Measurements from ENCODE around the gene ZNHIT6. TPM values are rescaled to one million over a fixed set of nuclear protein-coding genes. Genes with fewer than 3 reads are reported as not detected.

ZNHIT6 gene
- total RNA-seq, 2 experiments from 2014 or later, result 14.5 to 24.5 TPM

- Histone ChIP-seq H3K9me3 (ENCODE audit: low read length) (no peaks in the 10 kb centered on the region), H3K4me2 (ENCODE audit: low read length) (no peak overlapping the region), H2AFZ (ENCODE audit: low read length) (no peak overlapping the region), H3K27ac (ENCODE audit: low read depth, low read length, poor library complexity, severe bottlenecking) (no peak overlapping the region), H3K4me1 (ENCODE audit: insufficient read depth, low read length, poor library complexity, severe bottlenecking) (peaks cover 6% of the 10 kb centered on the region), H4K20me1 (ENCODE audit: insufficient read depth, low read length) (no peaks in the 10 kb centered on the region), H3K9me2 (ENCODE audit: insufficient read depth, low read length) (no peaks in the 10 kb centered on the region), H3K4me3 (ENCODE audit: low read depth, low read length, poor library complexity, severe bottlenecking) (no peak overlapping the region), H3K36me3 (ENCODE audit: insufficient read depth, low read length) (peaks cover 62% of the 10 kb centered on the region), H3K79me2 (ENCODE audit: insufficient read depth, low read depth, low read length) (no peaks in the 10 kb centered on the region)
- POLR2A ChIA-PET, result interaction anchor here (0.5 to 1.0 kb wide), 5 partner anchors 26 to 749 kb away, joined by 3 read pairs; no protein-coding TSS in a partner anchor
- DNase-seq (ENCODE audit: low spot score), result no peak
- no peak for TF ChIP-seq EZH2phosphoT487 (IDR thresholded peaks at IDR 0.05; ENCODE audit: borderline replicate concordance, low read depth, low read length)
- TF ChIP-seq, protein P1, sequence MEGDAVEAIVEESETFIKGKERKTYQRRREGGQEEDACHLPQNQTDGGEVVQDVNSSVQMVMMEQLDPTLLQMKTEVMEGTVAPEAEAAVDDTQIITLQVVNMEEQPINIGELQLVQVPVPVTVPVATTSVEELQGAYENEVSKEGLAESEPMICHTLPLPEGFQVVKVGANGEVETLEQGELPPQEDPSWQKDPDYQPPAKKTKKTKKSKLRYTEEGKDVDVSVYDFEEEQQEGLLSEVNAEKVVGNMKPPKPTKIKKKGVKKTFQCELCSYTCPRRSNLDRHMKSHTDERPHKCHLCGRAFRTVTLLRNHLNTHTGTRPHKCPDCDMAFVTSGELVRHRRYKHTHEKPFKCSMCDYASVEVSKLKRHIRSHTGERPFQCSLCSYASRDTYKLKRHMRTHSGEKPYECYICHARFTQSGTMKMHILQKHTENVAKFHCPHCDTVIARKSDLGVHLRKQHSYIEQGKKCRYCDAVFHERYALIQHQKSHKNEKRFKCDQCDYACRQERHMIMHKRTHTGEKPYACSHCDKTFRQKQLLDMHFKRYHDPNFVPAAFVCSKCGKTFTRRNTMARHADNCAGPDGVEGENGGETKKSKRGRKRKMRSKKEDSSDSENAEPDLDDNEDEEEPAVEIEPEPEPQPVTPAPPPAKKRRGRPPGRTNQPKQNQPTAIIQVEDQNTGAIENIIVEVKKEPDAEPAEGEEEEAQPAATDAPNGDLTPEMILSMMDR (conservative IDR thresholded peaks at IDR 0.05; ENCODE audit: low read length), result no peak
- no TSS peak for BruUV-seq (replicated peaks)
- CTCF ChIA-PET (ENCODE audit: unreplicated experiment), result no interaction called here
- intact Hi-C loops (cut with micrococcal nuclease; ENCODE audit: unreplicated experiment), result no loop called here
These were observed 49.1 kb downstream of the ZNHIT6 start for GRCh38 chr1:85659174-85659573.

DNA sequence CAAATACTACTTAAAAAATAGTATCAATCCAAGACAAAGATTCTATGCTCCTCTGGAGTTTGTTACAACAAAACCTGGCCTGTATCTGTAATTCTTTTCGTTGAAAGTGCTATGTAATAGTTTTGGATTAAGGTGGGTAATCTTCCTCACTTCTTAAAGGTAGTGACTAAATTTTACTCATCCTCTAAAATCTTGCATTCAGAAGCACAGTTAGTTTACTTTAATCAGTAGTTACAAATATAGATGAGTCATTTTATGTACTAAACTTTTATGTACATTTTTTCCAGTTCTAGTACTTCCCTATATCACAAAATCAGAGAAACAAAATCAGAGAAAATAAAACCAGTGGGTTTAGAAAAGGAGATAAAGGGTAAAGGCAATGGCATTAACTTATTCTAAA, 51.3 kb downstream of the ZNHIT6 start:
- intact Hi-C loops (cut with micrococcal nuclease; ENCODE audit: unreplicated experiment), result no loop called here
- TF ChIP-seq EZH2phosphoT487 (IDR thresholded peaks at IDR 0.05; ENCODE audit: borderline replicate concordance, low read depth, low read length), result no peak
- TF ChIP-seq, protein P1 (conservative IDR thresholded peaks at IDR 0.05; ENCODE audit: low read length), result no peak
- ChIA-PET POLR2A (interaction anchor here (0.7 to 1.1 kb wide), 3 partner anchors 21 to 62 kb away, joined by 3 read pairs; no protein-coding TSS in a partner anchor), CTCF (ENCODE audit: unreplicated experiment) (no interaction called here)
- Histone ChIP-seq H3K27ac (ENCODE audit: low read depth, low read length, poor library complexity, severe bottlenecking) (no peak overlapping the region), H3K79me2 (ENCODE audit: insufficient read depth, low read depth, low read length) (no peaks in the 10 kb centered on the region), H3K9me2 (ENCODE audit: insufficient read depth, low read length) (no peaks in the 10 kb centered on the region), H3K4me3 (ENCODE audit: low read depth, low read length, poor library complexity, severe bottlenecking) (no peak overlapping the region), H3K36me3 (ENCODE audit: insufficient read depth, low read length) (peaks cover 72% of the 10 kb centered on the region), H3K4me2 (ENCODE audit: low read length) (no peak overlapping the region), H2AFZ (ENCODE audit: low read length) (no peak overlapping the region), H3K4me1 (ENCODE audit: insufficient read depth, low read length, poor library complexity, severe bottlenecking) (peaks cover 3% of the 10 kb centered on the region), H4K20me1 (ENCODE audit: insufficient read depth, low read length) (no peaks in the 10 kb centered on the region), H3K9me3 (ENCODE audit: low read length) (no peaks in the 10 kb centered on the region)
- no peak for DNase-seq (ENCODE audit: low spot score)
- no TSS peak for BruUV-seq (replicated peaks)

DNA sequence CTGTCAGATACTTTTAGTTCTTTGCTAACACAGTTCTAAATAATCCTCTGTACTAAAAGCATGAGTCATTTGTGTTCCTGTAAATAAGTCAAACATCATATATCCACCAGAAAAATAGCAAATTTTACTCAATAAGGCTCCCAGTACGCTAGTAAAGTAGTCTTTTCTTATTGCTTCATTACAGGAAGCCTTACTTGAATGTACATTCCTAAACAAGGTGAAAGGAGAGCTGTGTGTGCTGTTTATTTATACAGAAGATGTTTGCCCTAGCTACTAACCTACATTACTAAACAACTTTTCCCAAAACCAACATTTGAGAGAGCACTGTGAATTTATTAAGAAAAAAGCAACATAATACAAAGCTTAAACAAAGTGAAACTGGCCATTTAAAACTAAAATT, 52.0 kb downstream of the ZNHIT6 start:
- ChIA-PET POLR2A (interaction anchor here (1.0 kb wide), 1 partner anchor 57 kb away, joined by 3 read pairs; no protein-coding TSS in a partner anchor), CTCF (ENCODE audit: unreplicated experiment) (no interaction called here)
- Histone ChIP-seq H3K4me2 (ENCODE audit: low read length) (no peak overlapping the region), H3K36me3 (ENCODE audit: insufficient read depth, low read length) (peaks cover 72% of the 10 kb centered on the region), H3K4me3 (ENCODE audit: low read depth, low read length, poor library complexity, severe bottlenecking) (no peak overlapping the region), H2AFZ (ENCODE audit: low read length) (no peak overlapping the region), H3K4me1 (ENCODE audit: insufficient read depth, low read length, poor library complexity, severe bottlenecking) (no peaks in the 10 kb centered on the region), H4K20me1 (ENCODE audit: insufficient read depth, low read length) (no peaks in the 10 kb centered on the region), H3K27ac (ENCODE audit: low read depth, low read length, poor library complexity, severe bottlenecking) (no peak overlapping the region), H3K9me3 (ENCODE audit: low read length) (no peaks in the 10 kb centered on the region), H3K9me2 (ENCODE audit: insufficient read depth, low read length) (no peaks in the 10 kb centered on the region), H3K79me2 (ENCODE audit: insufficient read depth, low read depth, low read length) (no peaks in the 10 kb centered on the region)
- intact Hi-C loops (cut with micrococcal nuclease; ENCODE audit: unreplicated experiment), result no loop called here
- no TSS peak for BruUV-seq (replicated peaks)
- TF ChIP-seq, protein P1 (conservative IDR thresholded peaks at IDR 0.05; ENCODE audit: low read length), result no peak
- TF ChIP-seq EZH2phosphoT487 (IDR thresholded peaks at IDR 0.05; ENCODE audit: borderline replicate concordance, low read depth, low read length), result no peak
- no peak for DNase-seq (ENCODE audit: low spot score)

Data from OCI-LY7 (cell line).